SU-DHL-6 (cell line): Measurements from ENCODE around the gene RMND5B.

Source experiments
- H2AFZ ChIP-seq: fragments of 200-600 bp; sonication (generic); 2 replicates; pipeline ENCODE4 v1.6.1; 2014; ENCODE audit warnings: low read depth, mild to moderate bottlenecking, moderate library complexity, mixed read lengths, antibody characterized with exemption, low read length; ENCODE audit not compliant: severe bottlenecking
- H3F3A ChIP-seq: fragments of 200-600 bp; shearing (Covaris generic); 2 replicates; pipeline ENCODE4 v1.6.0; 2016; ENCODE audit warnings: antibody characterized with exemption, mild to moderate bottlenecking; ENCODE audit not compliant: insufficient read depth
- H3K27ac ChIP-seq: fragments of 200-600 bp; sonication (generic); 2 replicates; pipeline ENCODE4 v1.5.1; 2016; ENCODE audit warnings: low read depth, mild to moderate bottlenecking, low read length, moderate library complexity, mixed read lengths
- H3K27me3 ChIP-seq: fragments of 200-600 bp; sonication (generic), shearing (Covaris generic); 2 replicates; pipeline ENCODE4 v1.6.0; 2014; ENCODE audit warnings: mild to moderate bottlenecking, low read length
- H3K36me3 ChIP-seq: fragments of 200-600 bp; sonication (generic); 2 replicates; pipeline ENCODE4 v1.6.1; 2014; ENCODE audit warnings: mild to moderate bottlenecking, low read length, mixed read lengths
- H3K4me2 ChIP-seq: fragments of 300-600, 200-600 bp; shearing (Covaris generic), sonication (generic); 2 replicates; pipeline ENCODE4 v1.6.0; 2014; ENCODE audit warnings: low read length, low read depth, mild to moderate bottlenecking; ENCODE audit not compliant: poor library complexity, severe bottlenecking
- H3K4me3 ChIP-seq: fragments of 200-600 bp; sonication (generic); 2 replicates; pipeline ENCODE4 v1.5.1; 2014; ENCODE audit warnings: antibody characterized with exemption, low read length, mild to moderate bottlenecking, mixed read lengths; ENCODE audit not compliant: insufficient read depth, poor library complexity, severe bottlenecking
- H3K79me2 ChIP-seq: fragments of 200-600 bp; sonication (generic); 2 replicates; pipeline ENCODE4 v1.6.1; 2014; ENCODE audit warnings: mild to moderate bottlenecking, low read length, moderate library complexity; ENCODE audit not compliant: insufficient read depth
- H3K9ac ChIP-seq: fragments of 200-600 bp; sonication (generic); 2 replicates; pipeline ENCODE4 v1.7.0; 2014; ENCODE audit warnings: mild to moderate bottlenecking, low read length
- H3K9me2 ChIP-seq: fragments of 200-600 bp; sonication (generic); replicated peaks from 2 replicates; pipeline ENCODE4 v1.6.1; 2014; ENCODE audit warnings: low read length; ENCODE audit not compliant: insufficient read depth
- H3K9me3 ChIP-seq: fragments of 200-600 bp; sonication (generic); 2 replicates; pipeline ENCODE4 v1.6.1; 2014; ENCODE audit warnings: low read length, mixed read lengths; ENCODE audit not compliant: insufficient read depth
- H4K20me1 ChIP-seq: fragments of 200-600 bp; sonication (generic); 2 replicates; pipeline ENCODE4 v1.6.1; 2014; ENCODE audit warnings: low read depth, mild to moderate bottlenecking, antibody characterized with exemption, low read length, moderate library complexity, mixed read lengths
- EZH2phosphoT487 ChIP-seq: fragments of 200-600 bp; sonication (generic), shearing (Covaris generic); conservative IDR thresholded peaks from 2 replicates; pipeline ENCODE4 v1.6.1; 2018; ENCODE audit warnings: mild to moderate bottlenecking, antibody characterized with exemption, low read length, moderate library complexity, mixed read lengths
- TF ChIP-seq, protein P1 (sequence below): fragments of 200-600 bp; sonication (generic); IDR thresholded peaks from one replicate; pipeline ENCODE4 v1.5.1; 2017; ENCODE audit warnings: antibody characterized with exemption, mild to moderate bottlenecking, low read length, moderate library complexity; ENCODE audit not compliant: insufficient read depth, poor library complexity, severe bottlenecking

Gene RMND5B

DNA sequence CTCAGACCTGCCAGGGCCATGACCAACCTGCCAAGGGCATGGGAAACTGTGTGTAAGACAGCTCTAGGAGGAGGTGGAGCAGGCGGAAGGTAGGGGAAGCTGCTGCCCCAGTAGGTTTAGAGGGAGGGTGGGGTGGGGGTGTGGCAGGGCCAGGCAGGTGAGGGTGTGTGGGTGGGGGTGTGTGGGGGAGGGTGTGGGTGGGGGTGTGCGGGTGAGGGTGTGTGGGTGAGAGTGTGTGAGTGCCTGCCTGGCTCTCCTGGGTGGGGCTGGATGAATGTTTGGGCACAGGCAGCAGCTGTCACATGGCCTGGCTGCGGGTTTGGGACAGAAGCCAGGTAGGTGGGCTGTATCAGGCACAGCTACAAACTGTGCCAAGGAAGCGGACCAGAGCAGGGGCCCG is 26.3 kb upstream of the RMND5B start:
- Histone ChIP-seq H4K20me1 (no peaks in the 10 kb centered on the region), H3K27ac (no peak overlapping the region), H3F3A (no peaks in the 10 kb centered on the region), H3K36me3 (no peaks in the 10 kb centered on the region), H3K9me2 (no peaks in the 10 kb centered on the region), H3K27me3 (no peaks in the 10 kb centered on the region), H3K4me3 (no peak overlapping the region), H3K9ac (no peak overlapping the region), H3K4me2 (no peak overlapping the region), H3K9me3 (no peaks in the 10 kb centered on the region), H3K79me2 (no peaks in the 10 kb centered on the region), H2AFZ (no peak overlapping the region)
- TF ChIP-seq EZH2phosphoT487, result no peak
- TF ChIP-seq, protein P1, sequence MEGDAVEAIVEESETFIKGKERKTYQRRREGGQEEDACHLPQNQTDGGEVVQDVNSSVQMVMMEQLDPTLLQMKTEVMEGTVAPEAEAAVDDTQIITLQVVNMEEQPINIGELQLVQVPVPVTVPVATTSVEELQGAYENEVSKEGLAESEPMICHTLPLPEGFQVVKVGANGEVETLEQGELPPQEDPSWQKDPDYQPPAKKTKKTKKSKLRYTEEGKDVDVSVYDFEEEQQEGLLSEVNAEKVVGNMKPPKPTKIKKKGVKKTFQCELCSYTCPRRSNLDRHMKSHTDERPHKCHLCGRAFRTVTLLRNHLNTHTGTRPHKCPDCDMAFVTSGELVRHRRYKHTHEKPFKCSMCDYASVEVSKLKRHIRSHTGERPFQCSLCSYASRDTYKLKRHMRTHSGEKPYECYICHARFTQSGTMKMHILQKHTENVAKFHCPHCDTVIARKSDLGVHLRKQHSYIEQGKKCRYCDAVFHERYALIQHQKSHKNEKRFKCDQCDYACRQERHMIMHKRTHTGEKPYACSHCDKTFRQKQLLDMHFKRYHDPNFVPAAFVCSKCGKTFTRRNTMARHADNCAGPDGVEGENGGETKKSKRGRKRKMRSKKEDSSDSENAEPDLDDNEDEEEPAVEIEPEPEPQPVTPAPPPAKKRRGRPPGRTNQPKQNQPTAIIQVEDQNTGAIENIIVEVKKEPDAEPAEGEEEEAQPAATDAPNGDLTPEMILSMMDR, result no peak

DNA sequence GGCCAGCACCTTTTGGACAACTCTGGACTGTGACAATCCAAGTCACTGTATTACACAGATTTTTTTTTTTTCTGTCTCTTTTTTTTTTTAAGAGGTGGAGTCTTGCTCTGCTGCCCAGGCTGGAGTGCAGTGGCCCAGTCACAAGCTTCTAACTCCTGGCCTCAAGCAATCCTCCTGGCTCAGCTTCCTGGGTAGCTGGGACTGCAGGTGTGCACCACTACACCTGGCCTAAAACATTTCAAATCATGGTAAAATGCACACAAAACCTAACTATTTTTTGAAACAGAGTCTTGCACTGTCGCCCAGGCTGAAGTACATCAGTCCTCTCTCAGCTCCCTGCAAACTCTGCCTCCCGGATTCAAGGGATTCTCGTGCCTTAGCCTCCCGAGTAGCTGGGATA is 24.7 kb upstream of the RMND5B start:
- Histone ChIP-seq H3K36me3 (no peaks in the 10 kb centered on the region), H3K79me2 (no peaks in the 10 kb centered on the region), H3K9ac (no peak overlapping the region), H3K9me2 (no peaks in the 10 kb centered on the region), H2AFZ (no peak overlapping the region), H3K4me2 (no peak overlapping the region), H3F3A (no peaks in the 10 kb centered on the region), H4K20me1 (no peaks in the 10 kb centered on the region), H3K27me3 (no peaks in the 10 kb centered on the region), H3K4me3 (no peak overlapping the region), H3K27ac (no peak overlapping the region), H3K9me3 (no peaks in the 10 kb centered on the region)
- TF ChIP-seq, protein P1, result no peak
- no peak for TF ChIP-seq EZH2phosphoT487

DNA sequence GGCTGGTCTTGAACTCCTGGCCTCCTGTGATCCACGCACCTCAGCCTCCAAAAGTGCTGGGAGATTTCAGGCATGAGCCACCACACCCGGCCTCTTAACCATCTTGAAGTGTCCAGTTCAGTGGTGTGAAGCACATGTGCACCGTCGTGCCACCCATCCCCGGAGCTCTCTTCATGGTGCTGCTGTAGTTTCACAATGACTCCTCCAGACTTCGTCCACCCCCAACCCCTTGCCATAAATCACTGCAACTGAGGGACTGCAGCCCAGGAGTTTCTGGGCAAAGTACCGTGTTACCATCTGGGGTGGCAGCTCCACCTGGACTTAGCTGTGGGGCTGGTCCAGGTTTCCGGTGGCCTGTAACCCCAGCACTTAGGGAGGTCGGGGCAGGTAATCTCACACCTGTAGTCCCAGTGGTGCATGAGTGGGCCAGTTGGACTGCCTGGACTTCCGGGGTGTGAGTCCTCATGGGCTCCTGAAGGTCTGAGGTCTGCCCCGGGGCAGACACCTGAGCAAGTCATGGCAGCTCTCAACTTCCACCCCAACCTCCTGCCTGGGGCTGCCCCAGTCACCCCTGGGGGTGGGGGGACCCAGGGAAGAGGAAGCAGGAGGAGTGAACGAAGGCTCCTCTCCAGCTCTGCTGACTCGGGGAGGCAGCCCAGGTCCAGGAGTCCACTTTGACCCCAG is 24.1 kb upstream of the RMND5B start:
- H4K20me1 ChIP-seq, result no peaks in the 10 kb centered on the region
- no peak overlapping the region for H2AFZ ChIP-seq
- no peak overlapping the region for H3K27ac ChIP-seq
- no peaks in the 10 kb centered on the region for H3K9me3 ChIP-seq
- H3K9me2 ChIP-seq, result no peaks in the 10 kb centered on the region
- no peaks in the 10 kb centered on the region for H3K36me3 ChIP-seq
- no peak overlapping the region for H3K4me2 ChIP-seq
- H3K79me2 ChIP-seq, result no peaks in the 10 kb centered on the region
- H3K4me3 ChIP-seq, result no peak overlapping the region
- no peaks in the 10 kb centered on the region for H3K27me3 ChIP-seq
- H3K9ac ChIP-seq, result no peak overlapping the region
- no peaks in the 10 kb centered on the region for H3F3A ChIP-seq
- TF ChIP-seq, protein P1, result no peak
- TF ChIP-seq EZH2phosphoT487, result no peak
